Activated B cell treated with CpG ODN at 0.5 μM for 24 hours (primary cell): ENCODE measurements around the gene DNAJB13. TPM values are rescaled to one million over a fixed set of nuclear protein-coding genes. Genes with fewer than 3 reads are reported as not detected.
A peak's percentile ranks its signal among the peaks of the same experiment; 100 is the strongest.

Experiments used
- ATAC-seq: fragments of 200-7000 bp; cut with Tn5 transposase; one replicate; pipeline ENCODE4 v1.10.0; 2021; ENCODE audit warnings: low read depth, mild to moderate bottlenecking, moderate library complexity
- CTCF ChIA-PET: fragments of 350-600 bp; sonication (Branson Sonifier 250); formaldehyde crosslinking; loops from one replicate; lab custom pipeline; 2021; ENCODE audit warnings: antibody characterized with exemption; lab: Charles Lee
- POLR2A ChIA-PET: fragments of 350-600 bp; sonication (Branson Sonifier 250); formaldehyde crosslinking; loops from one replicate; lab custom pipeline; 2021; ENCODE audit warnings: antibody characterized with exemption; lab: Charles Lee
- DNase-seq: peaks from one replicate; pipeline ENCODE4 v3.0.0; 2022
- H3K27ac Mint-ChIP-seq: one replicate; pipeline ENCODE4 v1.8.0; 2020; ENCODE audit warnings: mixed read lengths
- H3K27me3 Mint-ChIP-seq: one replicate; pipeline ENCODE4 v1.8.0; 2021; ENCODE audit warnings: mixed read lengths
- H3K36me3 Mint-ChIP-seq: one replicate; pipeline ENCODE4 v1.8.0; 2021; ENCODE audit warnings: low read depth, mixed read lengths
- H3K4me1 Mint-ChIP-seq: one replicate; pipeline ENCODE4 v1.8.0; 2021; ENCODE audit warnings: mixed read lengths
- H3K4me3 Mint-ChIP-seq: one replicate; pipeline ENCODE4 v1.8.0; 2020; ENCODE audit warnings: mild to moderate bottlenecking, mixed read lengths
- H3K9me3 Mint-ChIP-seq: one replicate; pipeline ENCODE4 v1.8.0; 2020; ENCODE audit warnings: mixed read lengths
- intact Hi-C: fragments of 100-400 bp; cut with micrococcal nuclease; formaldehyde crosslinking; loops from one replicate; pipeline ENCODE4 v1.15.1; 2024
- total RNA-seq: library from RNA; stranded (reverse); gene quantifications from 2 replicates; pipeline ENCODE4 v1.2.3, GENCODE V29; 2022
- TF ChIP-seq, protein P1 (sequence below): fragments of 200-600 bp; IDR thresholded peaks from one replicate; pipeline ENCODE4 v1.8.0; 2022; ENCODE audit warnings: antibody characterized with exemption, mild to moderate bottlenecking

The DNAJB13 gene
- total RNA-seq, 1 donor from 2014 or later, result not detected

- peaks cover 57% of the 10 kb centered on the region for H3K4me1 Mint-ChIP-seq
- no peak overlapping the region for H3K4me3 Mint-ChIP-seq
- no peak for DNase-seq
Measured at GRCh38 chr11:74001822-74002286, 51.0 kb downstream of the DNAJB13 start.

DNA sequence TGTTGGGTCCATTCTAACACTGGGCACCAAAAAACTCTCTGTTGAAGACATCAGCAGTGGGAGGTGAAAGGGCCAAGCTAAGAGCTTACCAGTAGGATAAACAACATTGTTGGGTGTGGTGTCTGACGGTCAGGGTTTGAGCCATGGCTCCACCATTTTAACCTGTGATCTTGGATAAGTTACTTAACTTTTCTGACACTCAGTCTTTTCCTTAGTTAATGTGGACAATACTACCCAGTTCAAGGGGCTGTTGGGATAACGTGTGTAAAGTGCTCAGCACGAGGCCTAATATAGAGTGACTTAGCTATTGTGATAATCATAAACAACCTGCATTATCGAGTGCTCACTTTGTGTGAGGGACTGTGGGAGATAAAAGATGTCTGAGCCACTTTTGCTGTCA, 52.0 kb downstream of the DNAJB13 start:
- ChIA-PET POLR2A (interaction anchor here (17.5 kb wide), 1 partner anchor 27 kb away, joined by 425 read pairs; the partner anchor contains the start of gene UCP2), CTCF (no interaction called here)
- Mint-ChIP-seq H3K4me3 (no peak overlapping the region), H3K27me3 (no peaks in the 10 kb centered on the region), H3K4me1 (peaks cover 48% of the 10 kb centered on the region), H3K36me3 (peaks cover 30% of the 10 kb centered on the region), H3K9me3 (no peaks in the 10 kb centered on the region), H3K27ac (peak overlapping the region; percentile 4)
- TF ChIP-seq, protein P1, sequence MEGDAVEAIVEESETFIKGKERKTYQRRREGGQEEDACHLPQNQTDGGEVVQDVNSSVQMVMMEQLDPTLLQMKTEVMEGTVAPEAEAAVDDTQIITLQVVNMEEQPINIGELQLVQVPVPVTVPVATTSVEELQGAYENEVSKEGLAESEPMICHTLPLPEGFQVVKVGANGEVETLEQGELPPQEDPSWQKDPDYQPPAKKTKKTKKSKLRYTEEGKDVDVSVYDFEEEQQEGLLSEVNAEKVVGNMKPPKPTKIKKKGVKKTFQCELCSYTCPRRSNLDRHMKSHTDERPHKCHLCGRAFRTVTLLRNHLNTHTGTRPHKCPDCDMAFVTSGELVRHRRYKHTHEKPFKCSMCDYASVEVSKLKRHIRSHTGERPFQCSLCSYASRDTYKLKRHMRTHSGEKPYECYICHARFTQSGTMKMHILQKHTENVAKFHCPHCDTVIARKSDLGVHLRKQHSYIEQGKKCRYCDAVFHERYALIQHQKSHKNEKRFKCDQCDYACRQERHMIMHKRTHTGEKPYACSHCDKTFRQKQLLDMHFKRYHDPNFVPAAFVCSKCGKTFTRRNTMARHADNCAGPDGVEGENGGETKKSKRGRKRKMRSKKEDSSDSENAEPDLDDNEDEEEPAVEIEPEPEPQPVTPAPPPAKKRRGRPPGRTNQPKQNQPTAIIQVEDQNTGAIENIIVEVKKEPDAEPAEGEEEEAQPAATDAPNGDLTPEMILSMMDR, result no peak
- DNase-seq (no peak), ATAC-seq (no peak)
- intact Hi-C loops, result no loop called here

More at GRCh38 chr11:74001822-74002286, 51.0 kb downstream of the DNAJB13 start:
- Mint-ChIP-seq H3K27me3 (no peaks in the 10 kb centered on the region), H3K9me3 (no peaks in the 10 kb centered on the region), H3K27ac (no peak overlapping the region), H3K36me3 (peaks cover 30% of the 10 kb centered on the region)
- TF ChIP-seq, protein P1, result no peak
- intact Hi-C loops, result no loop called here
- CTCF ChIA-PET, result no interaction called here
- ATAC-seq, result no peak
- POLR2A ChIA-PET, result interaction anchor here (17.5 kb wide), 1 partner anchor 26 kb away, joined by 425 read pairs; the partner anchor contains the start of gene UCP2

- H3K27ac Mint-ChIP-seq, result no peak overlapping the region
- no peak for DNase-seq
- peaks cover 30% of the 10 kb centered on the region for H3K36me3 Mint-ChIP-seq
- POLR2A ChIA-PET, result interaction anchor here (0.9 to 2.1 kb wide), 5 partner anchors 9 to 34 kb away, joined by 3 to 10 read pairs (median 7); no protein-coding TSS in a partner anchor
- TF ChIP-seq, protein P1, result no peak
- intact Hi-C loops, result loop anchor here (2.0 kb wide), 1 partner anchor 17 kb away; no protein-coding TSS in a partner anchor
- no peaks in the 10 kb centered on the region for H3K27me3 Mint-ChIP-seq
- peaks cover 44% of the 10 kb centered on the region for H3K4me1 Mint-ChIP-seq
- no peak overlapping the region for H3K4me3 Mint-ChIP-seq
- no peaks in the 10 kb centered on the region for H3K9me3 Mint-ChIP-seq
- CTCF ChIA-PET, result interaction anchor here (0.6 to 1.8 kb wide), 3 partner anchors 10 to 39 kb away, joined by 3 to 7 read pairs (median 3); no protein-coding TSS in a partner anchor
- no peak for ATAC-seq
Measured at GRCh38 chr11:74004046-74004695, 53.3 kb downstream of the DNAJB13 start.

DNA sequence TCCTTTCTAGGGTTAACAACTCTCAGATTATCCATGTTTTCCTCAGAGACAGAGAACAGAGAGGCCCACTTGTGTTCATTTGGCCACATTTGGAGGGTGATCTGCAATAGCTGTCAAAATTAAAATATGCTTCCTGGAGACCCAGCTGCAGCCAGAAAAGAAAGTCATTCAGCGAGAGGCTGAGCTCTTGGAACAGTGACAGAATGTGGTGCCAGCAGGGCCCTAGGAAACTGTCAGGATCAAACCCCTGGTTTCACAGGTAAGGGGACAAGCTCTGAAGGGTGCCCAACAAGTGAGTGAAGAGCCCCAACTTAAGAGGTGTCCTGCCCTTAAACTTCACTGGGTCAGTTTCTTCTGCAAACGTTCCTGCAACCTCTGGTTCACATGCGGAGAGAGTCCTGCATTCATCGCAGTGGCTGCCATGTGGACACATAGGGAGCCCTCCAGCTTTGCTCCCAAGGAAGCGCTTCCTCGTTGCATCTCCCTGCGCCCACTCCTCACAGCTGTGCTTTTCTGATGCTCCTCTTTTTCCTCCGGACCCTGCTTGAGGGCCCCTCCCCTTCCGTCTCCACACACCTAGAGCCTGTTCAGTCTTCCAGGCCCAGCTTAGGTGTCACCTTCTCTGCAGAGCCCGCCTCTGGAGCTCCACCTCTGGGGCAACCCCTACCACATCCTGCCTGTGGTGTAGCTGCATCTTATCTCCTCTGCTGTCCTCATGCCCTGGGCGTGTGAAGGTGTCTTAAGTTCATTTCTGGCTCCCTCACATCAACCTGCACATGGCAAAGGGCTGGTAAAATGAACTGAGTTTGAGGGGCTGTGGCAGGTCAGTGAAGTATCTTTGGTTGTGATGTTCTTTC, 54.2 kb downstream of the DNAJB13 start:
- Mint-ChIP-seq H3K4me1 (peaks cover 39% of the 10 kb centered on the region), H3K36me3 (peaks cover 30% of the 10 kb centered on the region), H3K4me3 (peak overlapping the region; percentile 8), H3K9me3 (no peaks in the 10 kb centered on the region), H3K27me3 (no peaks in the 10 kb centered on the region), H3K27ac (peak overlapping the region; percentile 75)
- intact Hi-C loops, result loop anchor here (1.0 to 2.0 kb wide), 2 partner anchors 8 to 16 kb away; no protein-coding TSS in a partner anchor
- no peak for DNase-seq
- CTCF ChIA-PET, result interaction anchor here (0.6 to 1.8 kb wide), 3 partner anchors 10 to 40 kb away, joined by 3 to 7 read pairs (median 3); no protein-coding TSS in a partner anchor
- POLR2A ChIA-PET, result interaction anchor here (0.9 to 2.1 kb wide), 9 partner anchors 9 to 35 kb away, joined by 3 to 13 read pairs (median 5); partner anchors contain the start of gene UCP2
- TF ChIP-seq, protein P1, result no peak
- ATAC-seq, result peak; percentile 98
